ENCODE measurements around the gene ST6GALNAC3.
A peak's percentile ranks its signal among the peaks of the same experiment; 100 is the strongest.
"Not testable (repeated sequence)": the region's sequence is repeated elsewhere in the genome, so short reads cannot be mapped to it uniquely, and the experiment has no call there.

ST6GALNAC3 gene

GRCh38 chr1:76109404-76109803, 34.9 kb downstream of the ST6GALNAC3 start:
- peak in 3 of 14 donors; percentile 6 to 16 (median 10) for DNase-seq

DNA sequence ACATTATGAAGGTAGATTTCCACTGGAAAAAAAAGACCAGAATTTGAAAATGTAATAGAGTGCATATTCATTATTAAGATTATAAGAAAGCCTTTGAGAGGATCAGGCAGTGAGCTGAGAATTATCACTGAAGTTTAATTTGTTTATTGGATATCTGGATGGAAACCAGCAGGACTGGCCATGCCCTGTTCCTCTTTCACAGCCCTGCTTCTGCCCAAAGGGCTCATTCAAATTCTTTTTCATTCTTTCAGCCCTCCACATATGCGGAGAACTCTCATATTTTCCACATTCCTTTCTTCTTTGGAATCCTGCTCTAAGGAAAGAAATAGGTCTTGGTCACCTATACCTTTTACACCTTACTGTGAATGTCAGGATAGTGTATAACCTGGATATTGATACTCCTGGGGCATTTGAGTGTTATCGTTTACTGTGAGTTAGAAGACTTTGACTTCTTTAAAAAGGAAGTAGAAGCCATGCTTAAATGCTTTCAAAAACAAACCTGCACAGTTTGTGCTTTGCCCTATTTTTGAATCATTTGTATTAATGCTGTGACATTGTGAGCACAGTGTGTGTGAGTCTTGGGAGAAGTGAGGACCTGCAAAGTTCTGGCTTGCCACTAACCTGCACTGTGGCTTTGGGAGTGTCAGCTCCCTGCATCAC, 35.5 kb downstream of the ST6GALNAC3 start:
- no peak for DNase-seq

GRCh38 chr1:76110666-76111065, 36.1 kb downstream of the ST6GALNAC3 start:
- no peak for DNase-seq

GRCh38 chr1:76112321-76112720, 37.8 kb downstream of the ST6GALNAC3 start:
- DNase-seq, result not testable (repeated sequence)

- DNase-seq, result no peak
Observed at GRCh38 chr1:76113446-76113845, 38.9 kb downstream of the ST6GALNAC3 start.

- no peak for DNase-seq
Observed at GRCh38 chr1:76115171-76115570, 40.6 kb downstream of the ST6GALNAC3 start.

DNA sequence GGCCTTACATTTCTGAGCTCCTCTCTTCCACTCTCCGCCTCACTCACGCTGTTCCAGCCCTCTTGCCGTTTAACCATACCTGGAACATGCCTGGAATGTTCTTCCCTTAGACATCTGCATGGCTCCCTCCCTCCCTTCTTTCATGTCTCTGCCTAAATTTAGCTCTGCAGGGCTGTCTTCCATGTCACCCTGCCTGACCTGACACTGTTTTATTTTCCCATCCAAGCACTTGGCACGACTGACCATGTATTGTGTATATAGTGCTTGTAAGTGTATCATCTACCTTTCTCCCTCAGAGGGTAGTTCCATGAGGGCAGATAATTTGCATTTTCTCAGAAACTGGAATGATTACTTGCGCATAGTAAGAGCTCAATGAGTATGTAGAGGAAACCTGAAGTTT, 47.3 kb downstream of the ST6GALNAC3 start:
- no peak for DNase-seq

- DNase-seq, result no peak
Observed at GRCh38 chr1:76122271-76122670, 47.7 kb downstream of the ST6GALNAC3 start.

- DNase-seq, result not testable (repeated sequence)
Observed at GRCh38 chr1:76123411-76124064, 49.0 kb downstream of the ST6GALNAC3 start.

- no peak for DNase-seq
Observed at GRCh38 chr1:76124196-76124595, 49.6 kb downstream of the ST6GALNAC3 start.

DNA sequence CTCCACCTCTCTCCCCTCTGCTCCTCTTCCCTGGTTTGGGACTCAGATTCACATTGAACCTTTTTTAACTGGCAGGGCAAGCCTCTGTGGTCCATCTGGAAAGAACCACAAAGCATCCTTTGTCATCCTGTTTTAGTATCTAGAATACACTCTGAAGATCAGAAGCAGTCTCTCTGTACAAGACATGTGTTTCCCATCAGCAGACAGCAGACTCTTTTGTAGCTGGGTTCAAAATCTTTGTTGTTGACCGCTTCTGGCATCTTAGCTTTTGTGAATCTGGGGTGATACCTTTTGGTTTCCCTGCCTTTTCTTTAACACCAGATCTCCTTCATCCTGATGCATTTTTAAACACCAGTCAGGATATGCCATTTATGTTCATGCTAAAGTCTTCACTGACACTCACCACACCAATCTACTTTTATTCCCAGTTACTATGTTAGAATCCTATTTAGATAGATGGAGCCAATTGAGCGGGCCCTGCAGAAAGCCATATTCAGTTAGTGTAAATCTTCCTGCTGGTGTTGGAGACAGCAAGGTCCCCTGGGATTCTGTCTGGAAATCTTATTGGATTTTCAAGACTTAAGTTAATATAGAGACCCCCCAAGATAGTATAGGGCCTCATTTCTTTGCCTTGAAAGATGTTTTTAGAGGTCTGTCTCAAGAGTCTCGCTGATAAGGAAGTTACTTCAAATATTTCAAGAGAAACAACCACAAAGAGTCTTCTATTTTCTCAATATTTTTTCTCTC, 51.1 kb downstream of the ST6GALNAC3 start:
- DNase-seq, result peak in 1 of 14 donors; percentile 14

GRCh38 chr1:76128096-76128495, 53.5 kb downstream of the ST6GALNAC3 start:
- no peak for DNase-seq

DNA sequence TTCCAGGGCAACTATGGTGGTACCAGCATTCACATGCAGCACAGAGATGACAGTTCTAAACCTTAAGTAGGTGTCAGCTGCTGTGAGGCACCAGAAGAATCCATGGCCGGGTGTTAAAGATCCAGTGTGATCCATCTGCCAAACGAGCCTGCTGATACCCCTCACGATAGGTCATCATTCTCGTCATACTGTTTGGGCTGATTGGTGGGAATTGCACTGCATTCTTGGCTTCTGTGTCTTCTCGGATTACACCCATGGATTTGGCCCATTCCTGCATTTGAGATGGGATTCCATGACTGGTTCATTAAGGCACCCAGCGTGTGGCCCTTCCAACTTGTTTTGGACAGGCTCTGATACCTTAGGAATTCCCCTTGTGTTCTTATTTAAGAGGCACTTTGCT, 55.2 kb downstream of the ST6GALNAC3 start:
- DNase-seq, result no peak

DNA sequence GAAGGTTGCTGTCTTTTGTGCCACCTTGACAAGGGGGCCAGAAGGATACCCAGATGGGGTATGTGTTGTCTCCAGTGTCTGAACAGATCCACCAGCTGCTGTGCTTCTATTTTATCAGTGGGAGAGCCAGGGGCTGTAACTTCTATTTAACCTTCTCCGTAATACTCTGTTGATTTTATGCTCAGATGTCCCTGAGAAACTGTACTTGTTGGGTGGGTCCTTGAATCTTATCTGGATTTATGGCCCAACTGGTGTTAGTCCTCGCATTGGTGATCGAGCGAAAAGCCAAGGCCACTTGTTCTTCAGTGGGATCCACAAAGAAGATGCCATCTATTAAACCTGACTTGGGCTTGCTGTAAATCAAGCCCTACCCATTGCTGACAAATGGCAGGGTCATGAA, 56.4 kb downstream of the ST6GALNAC3 start:
- DNase-seq, result no peak

DNA sequence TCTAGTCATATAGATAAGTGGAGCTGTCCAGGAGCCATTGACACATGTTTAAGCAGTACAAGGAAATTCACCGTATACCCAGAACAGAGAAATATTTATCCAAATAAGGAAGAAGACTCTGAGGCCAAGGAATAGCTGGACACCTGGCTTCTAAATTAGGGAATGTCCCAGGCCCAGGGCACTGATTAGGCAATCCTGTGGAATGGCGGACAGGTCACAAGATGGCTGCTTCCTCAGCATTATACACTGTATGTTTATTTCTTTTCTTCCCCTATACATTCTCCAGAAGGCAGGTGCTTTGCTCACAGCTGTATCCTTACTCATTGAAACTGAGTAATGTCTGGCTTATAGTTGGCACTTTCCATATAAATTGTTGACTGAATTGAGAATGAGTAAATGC, 59.4 kb downstream of the ST6GALNAC3 start:
- no peak for DNase-seq

DNA sequence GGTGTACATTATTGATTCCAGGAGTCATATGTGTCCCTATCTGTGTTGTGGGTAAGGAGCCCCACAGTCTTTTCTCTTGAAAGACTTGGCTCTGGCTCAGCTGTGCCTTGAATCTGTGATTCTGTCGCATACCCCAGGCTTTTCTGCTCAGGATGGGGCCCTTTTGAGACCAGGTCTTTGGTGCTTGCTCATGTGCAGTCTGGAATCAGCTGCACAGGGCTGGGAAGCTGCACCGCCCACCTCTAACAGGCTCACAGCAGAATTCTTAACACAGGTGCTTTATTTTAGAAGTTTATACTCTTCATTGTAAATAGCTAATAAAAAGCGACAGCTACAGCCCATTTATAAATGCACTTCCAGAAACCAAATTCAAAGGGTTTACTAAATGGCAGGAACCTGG, 61.3 kb downstream of the ST6GALNAC3 start:
- no peak for DNase-seq

DNA sequence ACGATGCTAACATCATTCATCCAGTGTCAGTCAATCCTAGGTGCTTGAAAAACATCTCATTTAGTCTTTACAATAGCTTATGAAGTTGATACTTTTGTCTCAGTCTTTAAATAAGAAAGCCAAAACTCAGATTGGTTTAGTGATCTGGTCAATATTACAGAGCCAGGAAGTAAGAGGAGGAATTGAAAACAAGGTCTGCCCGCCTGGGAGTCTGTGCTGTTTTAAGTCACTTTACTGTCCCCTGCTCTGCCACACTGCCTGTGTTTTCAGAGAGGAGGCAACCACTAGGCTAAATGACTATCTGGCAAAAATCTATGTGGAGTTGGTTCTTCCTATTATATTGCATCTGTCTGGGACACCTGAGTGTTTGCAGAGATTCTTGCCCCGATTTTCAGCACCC, 62.3 kb downstream of the ST6GALNAC3 start:
- no peak for DNase-seq

GRCh38 chr1:76137746-76138145, 63.2 kb downstream of the ST6GALNAC3 start:
- DNase-seq, result no peak

DNA sequence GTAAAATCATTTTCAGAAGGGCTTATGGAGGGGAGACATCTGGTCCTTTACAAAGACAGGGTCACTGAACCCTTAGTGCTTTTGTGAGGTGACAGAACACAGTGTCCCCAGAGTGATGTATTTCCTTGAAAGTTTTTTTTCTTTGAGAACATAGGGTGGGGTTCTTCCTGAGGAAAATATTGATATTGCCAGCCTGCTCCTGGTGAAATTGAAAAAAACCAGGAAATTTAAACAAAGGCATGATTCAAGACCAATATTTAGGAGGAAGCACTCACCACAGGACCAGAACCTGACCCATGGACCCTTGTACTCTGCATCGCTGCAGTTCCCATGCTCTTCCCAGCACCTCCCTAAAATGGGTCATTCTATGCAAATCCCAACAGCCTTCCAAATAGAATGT, 63.7 kb downstream of the ST6GALNAC3 start:
- no peak for DNase-seq

- DNase-seq, result no peak
Observed at GRCh38 chr1:76140227-76140626, 65.7 kb downstream of the ST6GALNAC3 start.

DNA sequence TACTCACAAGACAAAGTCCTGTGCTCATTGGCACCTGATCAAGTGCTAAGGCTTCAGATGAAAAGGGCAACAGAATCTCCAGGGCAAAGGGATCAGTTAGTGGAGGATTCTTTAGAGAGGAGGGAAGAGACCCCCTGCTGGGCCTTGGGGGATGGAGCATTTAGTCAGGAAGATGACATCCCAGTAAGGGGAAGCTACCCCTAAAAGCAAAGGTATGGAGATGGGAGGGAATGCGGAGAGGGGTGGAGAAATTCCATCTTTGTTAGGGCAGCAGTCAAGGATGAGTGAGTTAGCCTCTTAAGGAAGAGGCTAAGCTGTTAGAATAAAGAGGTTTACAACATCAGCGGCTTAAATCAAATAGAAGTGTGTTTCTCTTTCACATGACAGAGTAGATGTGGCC, 67.4 kb downstream of the ST6GALNAC3 start:
- no peak for DNase-seq

DNA sequence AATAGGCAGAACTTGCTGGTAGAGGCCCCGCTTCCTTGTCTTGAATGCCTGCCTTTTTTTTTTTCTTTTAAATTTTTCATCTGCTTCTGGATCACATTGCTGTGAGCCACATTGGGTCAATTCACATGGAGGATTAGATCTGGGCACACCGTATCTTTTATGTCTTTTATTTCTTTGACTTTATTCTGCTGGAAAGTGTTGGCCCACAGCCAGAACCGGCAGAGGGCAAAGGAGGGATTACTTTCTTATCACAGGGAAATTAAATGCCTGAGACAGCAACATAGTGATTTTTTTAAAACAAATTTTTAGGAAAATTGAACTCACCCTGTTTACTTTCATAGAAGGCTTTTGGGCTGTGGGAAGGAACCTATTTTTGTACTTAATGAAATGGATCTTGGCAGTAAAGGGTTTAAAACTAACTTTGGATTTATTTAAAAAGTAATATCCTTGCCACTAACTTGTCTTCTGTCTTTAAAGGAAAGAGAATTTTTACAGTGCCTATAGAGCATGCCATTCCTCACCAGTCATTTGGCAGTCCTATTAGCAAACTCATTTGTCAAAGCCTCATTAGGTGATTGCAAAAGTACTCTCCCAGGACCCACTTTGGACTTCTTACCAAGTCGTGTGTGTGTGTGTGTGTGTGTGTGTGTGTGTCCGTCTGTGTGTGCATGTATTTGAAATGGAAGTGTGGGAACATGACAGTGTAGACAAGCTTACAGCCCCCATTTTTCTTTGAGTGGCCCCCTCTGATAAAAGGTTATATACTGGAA, 68.4 kb downstream of the ST6GALNAC3 start:
- DNase-seq, result no peak

GRCh38 chr1:76144247-76144646, 69.7 kb downstream of the ST6GALNAC3 start:
- DNase-seq, result no peak

Data from C1 segment of cervical spinal cord (tissue), 14 donors.